SK-N-MC (cell line): ENCODE results near the gene BMPR1B.

ENCODE experiments used
- DNase-seq: peaks from one replicate; pipeline ENCODE4 v3.0.0-alpha.2; 2011; ENCODE audit warnings: low read depth, low spot score
- H3K27ac ChIP-seq: fragments of 200-600 bp; sonication (generic); 2 replicates; pipeline ENCODE4 v1.5.1; 2016; ENCODE audit warnings: mixed run types
- H3K36me3 ChIP-seq: fragments of 200-600 bp; sonication (generic); 2 replicates; pipeline ENCODE4 v1.6.1; 2017; ENCODE audit warnings: antibody characterized with exemption, low read length, mixed read lengths; ENCODE audit not compliant: insufficient read depth
- H3K4me3 ChIP-seq: fragments of 200-600 bp; sonication (generic); 2 replicates; pipeline ENCODE4 v1.5.1; 2016
- H3K9ac ChIP-seq: fragments of 200-600 bp; sonication (generic); 2 replicates; pipeline ENCODE4 v1.8.0; 2017; ENCODE audit warnings: mixed run types, mixed read lengths; ENCODE audit not compliant: insufficient read length
- H3K9me3 ChIP-seq: fragments of 200-600 bp; sonication (generic); 2 replicates; pipeline ENCODE4 v1.6.1; 2017; ENCODE audit warnings: low read depth, mild to moderate bottlenecking, antibody characterized with exemption, low read length, moderate library complexity, mixed read lengths
- EZH2 ChIP-seq: fragments of 200-600 bp; sonication (generic); IDR thresholded peaks from one replicate; pipeline ENCODE4 v1.6.1; 2017; ENCODE audit warnings: antibody characterized with exemption
- FOXP2 ChIP-seq: optimal IDR thresholded peaks from 2 replicates; pipeline ENCODE3; 2011; ENCODE audit warnings: mild to moderate bottlenecking, moderate library complexity; ENCODE audit not compliant: insufficient read depth; ENCODE audit errors: extremely low read length, control extremely low read depth
- POLR2AphosphoS5 ChIP-seq: IDR thresholded peaks from 2 replicates; pipeline ENCODE4 v1.6.1; 2012; ENCODE audit warnings: mild to moderate bottlenecking, low read depth, low read length, borderline replicate concordance

BMPR1B gene

GRCh38 chr4:94871644-94872305, 114.0 kb downstream of the BMPR1B start:
- no peak for TF ChIP-seq POLR2AphosphoS5
- TF ChIP-seq FOXP2, result no peak
- TF ChIP-seq EZH2, result no peak
- no peak for DNase-seq
- no peaks in the 10 kb centered on the region for H3K9me3 ChIP-seq
- no peak overlapping the region for H3K4me3 ChIP-seq
- H3K36me3 ChIP-seq, result no peaks in the 10 kb centered on the region
- no peak overlapping the region for H3K9ac ChIP-seq
- H3K27ac ChIP-seq, result no peak overlapping the region

GRCh38 chr4:94877973-94878372, 120.2 kb downstream of the BMPR1B start:
- Histone ChIP-seq H3K9ac (no peak overlapping the region), H3K36me3 (no peaks in the 10 kb centered on the region), H3K27ac (no peak overlapping the region), H3K4me3 (no peak overlapping the region), H3K9me3 (no peaks in the 10 kb centered on the region)
- DNase-seq, result no peak
- no peak for TF ChIP-seq POLR2AphosphoS5
- no peak for TF ChIP-seq EZH2
- no peak for TF ChIP-seq FOXP2

DNA sequence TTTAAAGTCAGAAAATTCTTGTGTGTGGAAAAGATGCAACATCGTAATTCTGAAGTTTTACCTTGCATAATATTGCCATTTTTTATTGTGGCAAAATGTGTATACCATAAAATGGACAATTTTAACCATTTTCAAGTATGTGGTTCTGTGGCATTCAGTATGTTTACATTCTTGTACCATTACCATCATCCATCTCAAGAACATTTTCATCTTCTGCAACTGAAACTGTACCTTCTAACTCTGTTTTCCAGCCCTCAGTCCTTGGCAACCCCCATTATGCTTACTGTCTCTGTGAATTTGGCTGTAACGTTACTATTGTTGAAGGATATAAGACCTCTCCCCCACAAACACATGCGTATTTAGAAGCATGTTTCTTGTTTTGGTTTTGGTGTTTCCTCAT, 123.2 kb downstream of the BMPR1B start:
- Histone ChIP-seq H3K9ac (no peak overlapping the region), H3K9me3 (no peaks in the 10 kb centered on the region), H3K36me3 (no peaks in the 10 kb centered on the region), H3K4me3 (no peak overlapping the region), H3K27ac (no peak overlapping the region)
- TF ChIP-seq EZH2 (no peak), FOXP2 (no peak), POLR2AphosphoS5 (no peak)
- DNase-seq, result no peak

- no peaks in the 10 kb centered on the region for H3K36me3 ChIP-seq
- no peak for TF ChIP-seq FOXP2
- no peak for TF ChIP-seq POLR2AphosphoS5
- no peak for TF ChIP-seq EZH2
- no peak overlapping the region for H3K27ac ChIP-seq
- H3K4me3 ChIP-seq, result no peak overlapping the region
- DNase-seq, result no peak
- no peaks in the 10 kb centered on the region for H3K9me3 ChIP-seq
- no peak overlapping the region for H3K9ac ChIP-seq
Observed at GRCh38 chr4:94882756-94883155, 125.0 kb downstream of the BMPR1B start.

DNA sequence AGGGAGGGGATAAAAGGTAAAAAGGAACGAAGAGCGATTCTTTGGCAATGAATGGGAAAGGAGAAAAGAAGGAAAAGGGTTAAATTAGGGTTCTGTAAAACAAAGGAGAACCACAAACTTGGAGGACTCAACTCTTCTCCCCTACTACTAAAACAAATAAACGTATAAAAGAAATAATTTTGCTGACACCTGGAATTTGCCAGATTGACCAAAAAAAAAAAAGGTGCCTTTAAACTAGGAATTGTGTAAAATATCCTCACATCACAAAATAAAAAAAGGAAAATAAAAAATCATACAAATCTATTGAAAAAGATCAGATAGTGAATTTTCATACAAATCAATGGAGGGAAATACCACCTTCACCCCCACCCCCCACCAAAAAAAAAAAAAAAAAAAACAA, 129.3 kb downstream of the BMPR1B start:
- H3K27ac ChIP-seq, result no peak overlapping the region
- TF ChIP-seq POLR2AphosphoS5 (no peak), FOXP2 (no peak), EZH2 (no peak)
- H3K9me3 ChIP-seq, result no peaks in the 10 kb centered on the region
- H3K36me3 ChIP-seq, result no peaks in the 10 kb centered on the region
- no peak overlapping the region for H3K4me3 ChIP-seq
- no peak overlapping the region for H3K9ac ChIP-seq
- DNase-seq, result no peak

DNA sequence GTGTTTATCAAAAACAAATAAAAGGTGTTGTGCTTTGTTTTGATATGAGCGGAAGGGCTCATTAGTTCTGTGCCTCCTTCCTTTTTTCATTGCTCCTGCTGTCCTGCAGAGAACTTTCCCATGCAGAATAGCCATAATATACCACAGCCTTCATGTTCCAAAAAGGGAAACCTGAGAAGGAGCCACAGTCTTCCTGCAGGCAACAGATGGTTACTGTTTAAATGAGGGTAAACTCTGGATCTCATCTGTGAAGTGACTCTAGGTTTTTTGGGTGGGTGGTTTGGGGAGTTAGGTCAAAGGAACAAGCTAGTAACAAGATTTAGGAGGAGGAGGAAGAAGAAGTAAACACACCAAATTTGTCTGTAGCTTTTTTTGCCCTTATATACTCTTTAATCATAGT, 131.8 kb downstream of the BMPR1B start:
- Histone ChIP-seq H3K9ac (no peak overlapping the region), H3K9me3 (no peaks in the 10 kb centered on the region), H3K4me3 (no peak overlapping the region), H3K27ac (no peak overlapping the region), H3K36me3 (no peaks in the 10 kb centered on the region)
- TF ChIP-seq FOXP2, result no peak
- TF ChIP-seq POLR2AphosphoS5, result no peak
- TF ChIP-seq EZH2, result no peak
- no peak for DNase-seq

- Histone ChIP-seq H3K36me3 (no peaks in the 10 kb centered on the region), H3K9me3 (no peaks in the 10 kb centered on the region), H3K9ac (no peak overlapping the region), H3K4me3 (no peak overlapping the region), H3K27ac (no peak overlapping the region)
- TF ChIP-seq POLR2AphosphoS5 (no peak), EZH2 (no peak), FOXP2 (no peak)
- DNase-seq, result no peak
Observed at GRCh38 chr4:94889946-94890345, 132.2 kb downstream of the BMPR1B start.

DNA sequence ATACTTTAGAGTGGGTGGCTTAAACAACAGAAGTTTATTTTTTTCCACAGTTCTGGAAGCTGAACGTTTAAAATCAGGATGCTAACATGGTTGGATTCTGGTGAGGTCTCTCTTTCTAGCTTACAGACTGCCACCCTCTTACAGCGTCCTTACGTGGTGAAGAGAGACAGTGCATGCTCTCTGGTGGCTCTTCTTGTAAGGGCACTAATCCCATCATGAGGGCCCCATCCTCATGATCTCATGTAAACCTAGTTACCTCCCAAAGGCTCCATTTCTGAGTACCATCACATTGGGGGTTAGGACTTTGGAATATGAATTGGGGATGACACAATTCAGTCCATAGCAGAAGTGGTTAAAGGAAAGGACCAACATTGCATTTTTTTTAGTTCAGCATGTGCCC, 132.8 kb downstream of the BMPR1B start:
- DNase-seq, result no peak
- no peak for TF ChIP-seq EZH2
- no peak for TF ChIP-seq POLR2AphosphoS5
- no peak for TF ChIP-seq FOXP2
- no peak overlapping the region for H3K27ac ChIP-seq
- H3K9me3 ChIP-seq, result no peaks in the 10 kb centered on the region
- no peak overlapping the region for H3K9ac ChIP-seq
- no peaks in the 10 kb centered on the region for H3K36me3 ChIP-seq
- H3K4me3 ChIP-seq, result no peak overlapping the region

- no peaks in the 10 kb centered on the region for H3K9me3 ChIP-seq
- no peak for DNase-seq
- no peak overlapping the region for H3K9ac ChIP-seq
- TF ChIP-seq EZH2, result no peak
- H3K27ac ChIP-seq, result no peak overlapping the region
- no peak overlapping the region for H3K4me3 ChIP-seq
- no peaks in the 10 kb centered on the region for H3K36me3 ChIP-seq
Observed at GRCh38 chr4:94892051-94892450, 134.3 kb downstream of the BMPR1B start.
